ENCODE data around the gene EVL. TPM values are rescaled to one million over a fixed set of nuclear protein-coding genes. Genes with fewer than 3 reads are reported as not detected.

Gene EVL
- polyA plus RNA-seq, 2 of the 4 experiments (the other 2 are of a cell fraction) = 14.8 to 32.9 TPM

DNA sequence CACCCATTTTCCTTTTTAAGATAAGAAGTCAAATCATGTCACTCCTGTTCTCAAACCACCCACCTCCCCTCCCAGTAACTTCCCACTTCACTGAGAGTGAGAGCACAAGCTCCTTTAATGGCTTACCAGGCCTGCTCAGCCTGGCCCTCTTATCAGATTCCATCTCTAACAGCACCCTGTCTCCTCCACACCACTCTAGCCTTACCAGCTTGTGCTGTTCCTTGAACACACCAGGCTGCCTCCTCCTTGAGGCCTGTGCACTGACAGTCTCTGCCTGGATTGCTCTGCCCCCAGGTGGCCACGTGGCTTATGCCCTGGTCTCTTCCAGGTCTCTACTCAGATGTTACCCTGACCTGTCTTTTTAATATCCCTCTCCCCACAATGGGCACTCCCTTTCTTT lies 40.1 kb upstream of the EVL start (continued):
- TF ChIP-seq MYC (IDR thresholded peaks at IDR 0.05; ENCODE audit: borderline replicate concordance, low read length) = no peak
- TF ChIP-seq ZFP36 (IDR thresholded peaks at IDR 0.05; ENCODE audit: borderline replicate concordance, partially characterized antibody) = no peak
- TF ChIP-seq KDM5A (IDR thresholded peaks at IDR 0.05) = no peak
- no peak for TF ChIP-seq NR3C1 (IDR thresholded peaks at IDR 0.05)
- TF ChIP-seq HOXB5 (CRISPR knock-in tag; IDR thresholded peaks at IDR 0.05) = no peak
- TF ChIP-seq, protein P1, sequence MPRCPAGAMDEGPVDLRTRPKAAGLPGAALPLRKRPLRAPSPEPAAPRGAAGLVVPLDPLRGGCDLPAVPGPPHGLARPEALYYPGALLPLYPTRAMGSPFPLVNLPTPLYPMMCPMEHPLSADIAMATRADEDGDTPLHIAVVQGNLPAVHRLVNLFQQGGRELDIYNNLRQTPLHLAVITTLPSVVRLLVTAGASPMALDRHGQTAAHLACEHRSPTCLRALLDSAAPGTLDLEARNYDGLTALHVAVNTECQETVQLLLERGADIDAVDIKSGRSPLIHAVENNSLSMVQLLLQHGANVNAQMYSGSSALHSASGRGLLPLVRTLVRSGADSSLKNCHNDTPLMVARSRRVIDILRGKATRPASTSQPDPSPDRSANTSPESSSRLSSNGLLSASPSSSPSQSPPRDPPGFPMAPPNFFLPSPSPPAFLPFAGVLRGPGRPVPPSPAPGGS (IDR thresholded peaks at IDR 0.05) = no peak
- TF ChIP-seq POLR2AphosphoS2 (conservative IDR thresholded peaks at IDR 0.05; ENCODE audit: low read length) = no peak
- no peak for TF ChIP-seq MAZ (IDR thresholded peaks at IDR 0.05; ENCODE audit: borderline replicate concordance, low read depth, low read length)
- TF ChIP-seq, protein P2, sequence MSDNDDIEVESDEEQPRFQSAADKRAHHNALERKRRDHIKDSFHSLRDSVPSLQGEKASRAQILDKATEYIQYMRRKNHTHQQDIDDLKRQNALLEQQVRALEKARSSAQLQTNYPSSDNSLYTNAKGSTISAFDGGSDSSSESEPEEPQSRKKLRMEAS (IDR thresholded peaks at IDR 0.05) = peak; percentile 63; the same call in 1 of the 2 replicates
- no peak for TF ChIP-seq JUNB (IDR thresholded peaks at IDR 0.05)
- TF ChIP-seq RAD21 (conservative IDR thresholded peaks at IDR 0.05 in 1 of 2, IDR thresholded peaks at IDR 0.05 in 1 of 2) = peak; percentile 67 to 79
- no peak for TF ChIP-seq EP300 (IDR thresholded peaks at IDR 0.05)

DNA sequence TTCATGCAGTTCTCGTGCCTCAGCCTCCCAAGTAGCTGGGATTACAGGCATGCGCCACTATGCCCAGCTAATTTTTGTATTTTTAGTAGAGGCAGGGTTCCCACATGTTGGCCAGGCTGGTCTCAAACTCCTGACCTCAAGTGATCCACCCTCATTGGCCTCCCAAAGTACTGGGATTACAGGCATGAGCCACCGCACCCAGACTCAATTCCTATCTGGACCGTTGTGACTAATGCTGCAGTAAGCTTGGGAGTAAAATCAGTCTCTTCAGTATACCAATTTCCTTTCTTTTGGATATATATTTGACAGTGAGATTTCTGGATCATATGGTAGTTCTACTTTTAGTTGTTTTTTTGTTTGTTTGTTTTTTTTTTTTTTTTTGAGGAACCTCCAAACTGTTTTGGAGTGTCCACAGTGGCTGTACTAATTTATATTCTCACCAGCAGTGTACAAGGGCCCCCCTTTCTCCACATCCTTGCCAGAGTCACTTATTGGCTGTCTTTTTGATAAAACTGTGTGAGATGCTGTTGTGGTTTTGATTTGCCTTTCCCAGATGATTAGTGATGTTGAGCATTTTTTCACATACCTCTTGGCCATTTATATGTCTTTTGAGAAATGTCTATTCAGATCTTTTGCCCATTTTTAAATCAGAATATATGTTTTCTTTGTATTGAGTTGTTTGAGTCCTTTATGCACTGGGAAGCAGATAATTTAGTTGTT lies 37.3 kb upstream of the EVL start:
- Histone ChIP-seq H3K9me3 (no peaks in the 10 kb centered on the region), H3K4me3 (no peak overlapping the region), H3K4me1 (peaks cover 56% of the 10 kb centered on the region), H3K4me2 (no peak overlapping the region), H3K27ac (peak overlapping the region; percentile 53 to 96; a peak in 4 of 6 replicates)
- WGBS (ENCODE audit: missing lambda C conversion rate) = 92% methylated on average over 4 of the region's 4 CpGs
- FAIRE-seq (no peak), DNase-seq (ENCODE audit: low read depth in 1 of 2, low spot score in 1 of 2) (no peak), ATAC-seq (no peak)
- ChIA-PET CTCF (interaction anchor here (0.7 to 7.9 kb wide), 5 partner anchors 10 to 232 kb away, joined by 4 to 73 read pairs (median 29); no protein-coding TSS in a partner anchor), POLR2A (no interaction called here)
- TF ChIP-seq EP300 (IDR thresholded peaks at IDR 0.05) (no peak), CHD2 (IDR thresholded peaks at IDR 0.05; ENCODE audit: low read length, partially characterized antibody) (no peak), CBX8 (IDR thresholded peaks at IDR 0.05) (no peak), NFE2L2 (conservative IDR thresholded peaks at IDR 0.05; ENCODE audit: low read length) (no peak), HOXB5 (CRISPR knock-in tag; IDR thresholded peaks at IDR 0.05) (no peak), CHD4 (IDR thresholded peaks at IDR 0.05; ENCODE audit: borderline replicate concordance) (no peak), RNF2 (IDR thresholded peaks at IDR 0.05; ENCODE audit: borderline replicate concordance, low read depth) (no peak), NPAS2 (CRISPR knock-in tag; IDR thresholded peaks at IDR 0.05; ENCODE audit: borderline replicate concordance) (no peak), MAFK (IDR thresholded peaks at IDR 0.05; ENCODE audit: partially characterized antibody) (no peak), FOSB (CRISPR knock-in tag; IDR thresholded peaks at IDR 0.05) (no peak)
- TF ChIP-seq, protein P1 (IDR thresholded peaks at IDR 0.05) = no peak
- TF ChIP-seq, protein P3, sequence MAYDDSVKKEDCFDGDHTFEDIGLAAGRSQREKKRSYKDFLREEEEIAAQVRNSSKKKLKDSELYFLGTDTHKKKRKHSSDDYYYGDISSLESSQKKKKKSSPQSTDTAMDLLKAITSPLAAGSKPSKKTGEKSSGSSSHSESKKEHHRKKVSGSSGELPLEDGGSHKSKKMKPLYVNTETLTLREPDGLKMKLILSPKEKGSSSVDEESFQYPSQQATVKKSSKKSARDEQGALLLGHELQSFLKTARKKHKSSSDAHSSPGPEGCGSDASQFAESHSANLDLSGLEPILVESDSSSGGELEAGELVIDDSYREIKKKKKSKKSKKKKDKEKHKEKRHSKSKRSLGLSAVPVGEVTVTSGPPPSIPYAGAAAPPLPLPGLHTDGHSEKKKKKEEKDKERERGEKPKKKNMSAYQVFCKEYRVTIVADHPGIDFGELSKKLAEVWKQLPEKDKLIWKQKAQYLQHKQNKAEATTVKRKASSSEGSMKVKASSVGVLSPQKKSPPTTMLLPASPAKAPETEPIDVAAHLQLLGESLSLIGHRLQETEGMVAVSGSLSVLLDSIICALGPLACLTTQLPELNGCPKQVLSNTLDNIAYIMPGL (CRISPR knock-in tag; IDR thresholded peaks at IDR 0.05; ENCODE audit: borderline replicate concordance) = no peak
